Measurements from ENCODE around the gene VAV3. TPM values are rescaled to one million over a fixed set of nuclear protein-coding genes. Genes with fewer than 3 reads are reported as not detected.

VAV3 gene
- total RNA-seq, 1 donor from 2014 or later, result 11.3 TPM

DNA sequence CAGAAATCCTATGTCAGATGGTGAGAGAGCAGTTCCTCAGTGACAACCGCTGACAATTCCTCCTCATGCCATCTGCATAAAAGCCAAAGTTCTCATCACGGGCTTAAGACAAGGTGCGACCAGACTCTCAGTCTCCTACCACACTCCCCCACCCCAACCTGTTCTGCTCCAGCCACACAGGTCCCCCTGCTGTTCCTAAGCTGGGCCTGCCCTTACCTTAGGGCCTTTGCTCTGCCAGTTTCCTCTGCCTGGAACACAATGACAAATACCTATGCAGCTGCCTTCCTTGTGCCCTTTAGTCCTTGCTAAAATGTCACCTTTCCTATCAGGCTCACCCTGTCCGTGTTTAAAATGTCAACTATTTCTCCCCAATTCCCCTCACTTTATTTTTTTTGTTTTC, 441.9 kb downstream of the VAV3 start:
- Histone ChIP-seq H3K27ac (no peak overlapping the region), H3K9me3 (no peaks in the 10 kb centered on the region), H3K4me3 (no peak overlapping the region), H3K4me1 (no peaks in the 10 kb centered on the region), H3K27me3 (ENCODE audit: low read depth) (no peaks in the 10 kb centered on the region), H3K36me3 (no peaks in the 10 kb centered on the region)
- intact Hi-C loops (cut with DNase I), result no loop called here
- TF ChIP-seq, protein P1, sequence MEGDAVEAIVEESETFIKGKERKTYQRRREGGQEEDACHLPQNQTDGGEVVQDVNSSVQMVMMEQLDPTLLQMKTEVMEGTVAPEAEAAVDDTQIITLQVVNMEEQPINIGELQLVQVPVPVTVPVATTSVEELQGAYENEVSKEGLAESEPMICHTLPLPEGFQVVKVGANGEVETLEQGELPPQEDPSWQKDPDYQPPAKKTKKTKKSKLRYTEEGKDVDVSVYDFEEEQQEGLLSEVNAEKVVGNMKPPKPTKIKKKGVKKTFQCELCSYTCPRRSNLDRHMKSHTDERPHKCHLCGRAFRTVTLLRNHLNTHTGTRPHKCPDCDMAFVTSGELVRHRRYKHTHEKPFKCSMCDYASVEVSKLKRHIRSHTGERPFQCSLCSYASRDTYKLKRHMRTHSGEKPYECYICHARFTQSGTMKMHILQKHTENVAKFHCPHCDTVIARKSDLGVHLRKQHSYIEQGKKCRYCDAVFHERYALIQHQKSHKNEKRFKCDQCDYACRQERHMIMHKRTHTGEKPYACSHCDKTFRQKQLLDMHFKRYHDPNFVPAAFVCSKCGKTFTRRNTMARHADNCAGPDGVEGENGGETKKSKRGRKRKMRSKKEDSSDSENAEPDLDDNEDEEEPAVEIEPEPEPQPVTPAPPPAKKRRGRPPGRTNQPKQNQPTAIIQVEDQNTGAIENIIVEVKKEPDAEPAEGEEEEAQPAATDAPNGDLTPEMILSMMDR (IDR thresholded peaks at IDR 0.05), result no peak
- ATAC-seq, result no peak
- DNase-seq, result no peak

Small RNA genes lying within 50 kb of the gene (microRNA-seq; reads per million reads assigned to microRNA genes)
- gene MIR7852 (ENCODE audit: borderline number of aligned reads), result not detected

Other genes starting within 250 kb of the VAV3 start
- 49.5 TPM for gene SLC25A24, start 235.2 kb upstream of the VAV3 start, total RNA-seq